H1 (cell line): ENCODE results near the gene FRMPD2.
"Not testable (repeated sequence)": the region's sequence is repeated elsewhere in the genome, so short reads cannot be mapped to it uniquely, and the experiment has no call there.

ENCODE experiments used
- CTCF ChIP-seq, 3 experiments: IDR thresholded peaks; 1 replicate in 2 of 3; 2 replicates in 1 of 3; pipeline versions ENCODE4 v1.5.1 to v1.6.1; 2011; ENCODE audit warnings: low read length in 3 of 3, mild to moderate bottlenecking in 3 of 3, inconsistent platforms in 2 of 3, low read depth in 1 of 3, moderate library complexity in 1 of 3; ENCODE audit not compliant: insufficient read depth in 1 of 3; ENCODE audit errors: control extremely low read depth in 1 of 3
- EZH2 ChIP-seq: fragments of 200-600 bp; sonication (generic); IDR thresholded peaks from 2 replicates; pipeline ENCODE4 v1.7.1; 2012; ENCODE audit warnings: low read depth, mild to moderate bottlenecking, moderate library complexity, low read length, inconsistent platforms; ENCODE audit not compliant: severe bottlenecking
- GABPA ChIP-seq: IDR thresholded peaks from 2 replicates; pipeline ENCODE4 v1.6.1; 2011; ENCODE audit warnings: mild to moderate bottlenecking, low read length, moderate library complexity, borderline replicate concordance; ENCODE audit not compliant: insufficient read depth
- KDM5A ChIP-seq: fragments of 200-600 bp; IDR thresholded peaks from 2 replicates; pipeline ENCODE4 v1.7.1; 2012; ENCODE audit warnings: mild to moderate bottlenecking, low read length, inconsistent platforms, mixed read lengths
- USF2 ChIP-seq: IDR thresholded peaks from 2 replicates; pipeline ENCODE4 v1.6.1; 2011; ENCODE audit warnings: low read length, improper control_type of control experiment

- TF ChIP-seq USF2; GABPA; EZH2; CTCF (IDR thresholded peaks at IDR 0.05; ENCODE audit: control extremely low read depth in 1 of 3, insufficient read depth in 1 of 3, low read depth in 1 of 3, low read length in 3 of 3); KDM5A: not testable (repeated sequence)
Observed at GRCh38 chr10:48125631-48126030, 148.9 kb downstream of the FRMPD2 start.
